AG10803 (cell line): ENCODE results near the gene SEC14L3.

ENCODE experiments used
- DNase-seq: peaks from one replicate; pipeline ENCODE4 v3.0.0; 2010; ENCODE audit warnings: low read depth
- H3K4me3 ChIP-seq: 2 replicates; pipeline ENCODE4 v1.5.1; 2011; ENCODE audit warnings: mild to moderate bottlenecking, low read length, control low read depth
- CTCF ChIP-seq: conservative IDR thresholded peaks from 2 replicates; pipeline ENCODE4 v1.5.1; 2011; ENCODE audit warnings: mild to moderate bottlenecking, low read length, control low read depth, inconsistent platforms

SEC14L3 gene

GRCh38 chr22:30500628-30501027 lies 28.8 kb upstream of the SEC14L3 start:
- DNase-seq: no peak
- H3K4me3 ChIP-seq: no peak overlapping the region
- TF ChIP-seq CTCF: no peak

- no peak for DNase-seq
- no peak overlapping the region for H3K4me3 ChIP-seq
- TF ChIP-seq CTCF: no peak
Observed at GRCh38 chr22:30497466-30498150, 25.8 kb upstream of the SEC14L3 start.

GRCh38 chr22:30495041-30495784 lies 23.4 kb upstream of the SEC14L3 start:
- no peak overlapping the region for H3K4me3 ChIP-seq
- no peak for TF ChIP-seq CTCF
- no peak for DNase-seq

GRCh38 chr22:30492144-30492543 lies 20.3 kb upstream of the SEC14L3 start:
- TF ChIP-seq CTCF: no peak
- no peak for DNase-seq
- no peak overlapping the region for H3K4me3 ChIP-seq

GRCh38 chr22:30491381-30491780 lies 19.6 kb upstream of the SEC14L3 start:
- no peak for TF ChIP-seq CTCF
- no peak for DNase-seq
- no peak overlapping the region for H3K4me3 ChIP-seq

GRCh38 chr22:30490399-30490798 lies 18.6 kb upstream of the SEC14L3 start:
- no peak overlapping the region for H3K4me3 ChIP-seq
- no peak for DNase-seq
- TF ChIP-seq CTCF: peak; percentile 8; the same call in 1 of the 2 replicates

DNA sequence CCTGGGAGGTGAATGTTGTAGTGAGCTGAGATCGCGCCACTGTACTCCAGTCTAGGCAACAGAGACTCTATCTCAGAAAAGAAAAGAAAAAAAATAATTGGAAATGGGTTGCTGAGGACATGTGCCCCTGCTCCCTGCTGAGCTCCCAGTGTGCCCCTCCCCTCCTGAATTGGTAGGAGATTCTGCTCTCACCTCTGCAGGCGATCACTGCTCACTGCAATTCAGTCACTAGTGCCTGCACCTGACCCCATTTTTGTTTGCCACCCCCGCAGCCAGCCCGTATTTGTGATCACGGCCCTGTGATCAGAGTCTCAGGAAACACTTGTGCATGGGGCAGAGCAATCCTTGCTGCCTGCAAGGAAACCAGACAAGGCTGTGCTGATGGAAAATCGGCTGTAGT lies 16.3 kb upstream of the SEC14L3 start:
- TF ChIP-seq CTCF: no peak
- H3K4me3 ChIP-seq: no peak overlapping the region
- no peak for DNase-seq
